ENCODE results near the gene ANKRD33B.
A peak's percentile ranks its signal among the peaks of the same experiment; 100 is the strongest.
"Not testable (repeated sequence)": the region's sequence is repeated elsewhere in the genome, so short reads cannot be mapped to it uniquely, and the experiment has no call there.

ANKRD33B gene

DNA sequence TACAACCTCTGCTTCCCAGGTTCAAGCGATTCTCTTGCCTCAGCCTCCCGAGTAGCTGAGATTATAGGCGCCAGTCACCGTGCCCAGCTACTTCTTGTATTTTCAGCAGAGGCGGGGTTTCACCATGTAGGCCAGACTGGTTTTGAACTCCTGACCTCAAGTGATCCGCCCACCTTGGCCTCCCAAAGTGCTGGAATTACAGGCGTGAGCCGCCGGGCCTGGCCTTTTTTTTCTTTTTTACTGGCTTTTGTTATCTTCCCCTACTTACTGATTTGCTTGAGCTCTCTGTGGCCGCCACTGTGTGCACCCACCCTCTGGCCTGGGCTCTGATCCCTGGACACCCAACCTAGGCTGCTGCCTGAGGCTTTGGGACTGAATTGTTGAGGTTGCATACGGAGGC lies 60.3 kb downstream of the ANKRD33B start:
- DNase-seq, result no peak

- DNase-seq, result no peak
Observed at GRCh38 chr5:10624679-10625078, 60.8 kb downstream of the ANKRD33B start.

DNA sequence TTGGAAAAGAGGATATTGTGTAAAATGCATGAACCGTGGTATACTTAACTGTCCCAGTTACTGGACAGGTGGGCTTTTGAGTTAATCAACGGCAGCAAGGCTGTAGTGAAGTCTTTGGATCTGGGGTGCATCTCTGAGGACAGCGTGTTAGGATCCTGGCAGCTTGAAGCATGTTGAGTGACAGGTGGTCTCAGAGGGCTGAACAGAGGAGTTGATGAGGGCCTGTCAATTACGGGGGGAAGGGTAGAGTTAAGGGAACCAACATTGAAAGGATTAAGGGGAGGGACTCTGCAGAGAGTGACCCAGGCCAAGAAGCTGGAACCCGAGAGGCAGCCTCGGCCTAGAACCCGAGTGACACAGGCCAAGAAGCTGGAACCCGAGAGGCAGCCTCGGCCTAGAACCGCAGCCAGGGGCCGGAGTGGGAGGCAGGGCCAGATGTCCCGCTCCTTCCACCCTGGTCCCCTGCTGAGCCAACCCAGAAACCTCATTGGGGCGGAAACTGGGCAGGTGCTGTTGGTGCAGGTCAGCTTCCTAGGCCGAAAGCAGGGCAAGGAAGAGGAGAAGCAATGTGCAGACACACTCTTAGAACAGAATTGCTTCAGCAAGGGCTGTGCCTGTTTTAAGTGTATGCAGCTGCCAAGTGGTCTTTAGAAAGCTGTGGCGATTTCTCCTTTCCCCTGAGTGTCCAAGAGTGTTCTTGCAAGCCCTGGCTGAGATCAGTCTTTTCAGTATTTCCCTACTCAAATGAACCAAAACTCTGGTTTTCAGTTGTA lies 62.0 kb downstream of the ANKRD33B start:
- no peak for DNase-seq

DNA sequence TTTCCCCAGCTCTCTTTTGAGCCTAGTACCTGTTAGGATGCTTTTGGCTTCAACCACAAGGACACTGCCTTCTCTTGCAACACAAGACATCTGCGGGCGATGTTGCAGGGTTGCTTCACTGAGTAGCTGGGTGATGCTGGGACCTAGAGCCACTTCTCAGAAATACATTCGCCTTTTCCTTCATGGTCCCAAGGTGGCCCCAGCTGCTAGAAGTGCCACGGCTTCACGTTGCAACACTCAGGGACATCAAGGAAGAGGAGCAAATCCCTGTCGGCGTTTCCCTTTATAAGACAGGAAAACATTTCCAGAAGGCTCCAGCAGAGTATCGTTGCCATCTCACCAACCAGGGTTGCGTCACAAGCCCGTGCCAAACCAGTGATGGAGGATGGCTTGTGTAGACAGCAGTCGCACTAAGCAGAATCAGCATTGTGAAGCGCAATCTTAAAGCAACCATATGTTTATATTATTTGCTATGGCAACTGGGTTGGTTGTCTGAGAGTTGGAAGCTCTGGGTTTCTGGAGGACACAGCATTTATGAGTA lies 62.7 kb downstream of the ANKRD33B start:
- no peak for DNase-seq

DNA sequence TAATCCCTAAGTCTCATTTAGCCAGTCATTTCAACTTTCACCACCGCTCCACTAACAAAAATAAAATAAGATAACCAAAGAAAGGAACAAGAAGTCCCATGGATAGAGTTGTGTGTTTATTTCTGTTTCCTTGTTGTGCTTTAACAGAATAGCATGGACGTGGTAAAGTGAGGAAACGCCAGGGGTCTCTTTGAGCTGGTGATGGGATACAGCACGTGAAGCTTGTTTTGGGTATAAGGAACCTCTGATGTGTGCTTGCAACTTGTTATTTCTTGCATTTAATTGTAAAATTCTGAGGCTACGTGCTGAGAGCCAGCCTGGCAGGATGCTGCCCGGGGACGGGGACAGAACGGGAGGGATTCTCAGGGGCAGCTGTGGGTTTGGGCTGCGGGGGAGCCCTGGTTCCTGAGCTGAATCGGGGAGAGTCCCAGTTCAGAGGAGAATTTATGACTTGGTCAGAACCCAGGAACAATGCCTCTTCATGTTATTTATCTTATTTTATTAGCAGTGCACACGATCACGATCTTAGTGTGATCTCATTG lies 63.4 kb downstream of the ANKRD33B start:
- DNase-seq, result no peak

DNA sequence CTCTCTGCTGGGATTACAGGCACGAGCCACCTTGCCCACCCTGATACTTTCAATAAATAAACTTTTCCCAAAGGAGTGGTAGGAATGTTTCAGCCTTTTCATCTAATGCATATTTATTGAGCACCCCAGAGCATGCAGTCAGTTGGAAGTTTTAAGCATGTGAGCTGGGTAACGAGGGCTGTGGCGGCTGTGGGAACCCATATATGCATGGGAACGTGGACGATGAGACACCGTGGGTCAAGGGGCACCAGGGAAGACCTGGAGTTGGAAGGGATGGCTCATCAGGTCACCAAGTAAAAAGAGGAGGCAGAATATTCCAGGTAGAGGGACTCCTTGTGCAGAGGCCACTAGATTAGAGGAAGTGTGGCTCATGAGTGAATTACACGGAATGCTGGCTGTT lies 64.7 kb downstream of the ANKRD33B start:
- no peak for DNase-seq

DNA sequence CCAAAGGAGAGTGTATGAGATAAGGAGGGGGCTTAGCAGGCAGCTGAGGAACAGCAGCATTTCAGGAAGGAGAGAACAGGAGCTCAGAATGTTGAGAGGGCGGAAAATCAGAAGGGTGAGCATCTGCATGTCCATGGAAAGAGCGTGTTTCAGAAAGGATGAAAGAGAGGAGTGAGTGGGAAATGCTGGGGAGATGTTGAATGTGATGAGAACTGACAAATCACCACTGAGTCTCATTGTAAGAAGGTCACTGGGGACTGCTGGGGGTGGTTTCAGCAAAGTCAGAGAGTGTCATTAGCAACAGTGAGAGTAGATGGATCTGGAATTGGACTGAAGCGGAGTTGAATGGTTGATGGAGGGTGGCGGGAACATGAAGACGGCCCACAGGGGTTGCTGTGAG lies 65.8 kb downstream of the ANKRD33B start:
- no peak for DNase-seq

- DNase-seq, result no peak
Observed at GRCh38 chr5:10630126-10630525, 66.3 kb downstream of the ANKRD33B start.

- not testable (repeated sequence) for DNase-seq
Observed at GRCh38 chr5:10630744-10631143, 66.9 kb downstream of the ANKRD33B start.

DNA sequence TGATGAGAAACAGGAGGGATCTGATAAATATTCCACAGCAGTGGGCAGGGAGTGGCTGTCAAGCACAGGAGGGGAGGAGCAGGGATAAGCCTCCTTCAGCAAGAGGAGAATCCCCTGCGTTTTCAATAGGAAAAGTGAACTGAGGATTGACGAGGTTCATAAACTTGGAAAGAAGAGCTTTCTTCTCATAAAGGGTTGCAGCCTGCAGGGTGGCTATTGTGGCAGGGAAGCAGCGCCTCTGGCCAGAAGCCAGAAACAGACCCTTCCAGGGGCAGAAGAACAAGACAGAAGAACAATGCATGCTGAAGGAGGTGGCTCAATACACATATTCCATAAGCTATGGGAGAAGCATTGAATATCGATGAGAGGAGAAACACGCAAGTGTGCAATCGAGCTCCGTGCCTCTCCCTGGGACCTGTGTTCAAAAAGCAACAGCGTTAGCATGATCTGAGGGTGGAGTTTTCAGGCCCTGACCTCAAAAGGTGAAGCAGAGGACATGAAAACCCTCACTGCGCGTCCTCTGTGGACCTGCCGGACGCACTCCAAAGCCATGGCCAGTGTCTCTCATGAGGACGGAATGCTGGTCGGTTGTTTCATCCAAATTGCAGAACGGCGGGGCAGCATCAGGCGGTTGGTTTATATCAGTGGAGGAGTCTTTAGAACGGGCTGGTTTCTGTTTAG lies 67.6 kb downstream of the ANKRD33B start:
- no peak for DNase-seq

DNA sequence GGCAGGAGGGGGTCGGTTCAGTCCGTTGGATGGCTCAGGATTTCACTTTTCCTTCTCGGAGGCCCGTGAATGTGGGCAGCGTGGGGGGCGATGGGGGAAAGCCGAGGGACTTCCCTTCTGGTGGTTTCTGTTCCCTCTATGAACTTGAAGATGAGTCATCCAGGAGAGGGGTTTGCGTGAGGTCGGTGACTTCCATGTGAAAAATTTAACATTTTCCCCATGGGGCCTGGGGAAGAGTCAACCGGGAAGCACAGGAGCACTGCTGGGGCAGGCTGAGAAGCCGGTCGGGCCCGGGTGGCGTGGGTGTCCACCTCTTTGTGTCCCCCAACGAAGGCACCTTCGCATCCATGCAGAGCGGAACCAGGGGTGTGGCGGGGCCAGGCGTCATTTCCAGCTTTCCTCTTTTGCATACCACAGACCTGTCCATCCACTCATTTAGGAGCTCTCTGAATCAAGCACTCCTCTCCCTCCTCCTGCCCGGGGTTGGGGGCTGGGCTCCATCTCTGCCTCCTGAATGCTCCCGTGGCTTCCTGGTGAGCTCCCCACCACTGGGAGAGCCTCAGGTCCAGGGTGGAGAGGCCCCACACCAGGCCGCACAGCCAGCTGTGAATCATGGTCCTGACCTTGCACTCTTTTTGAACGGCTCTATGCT lies 68.4 kb downstream of the ANKRD33B start:
- no peak for DNase-seq

GRCh38 chr5:10633271-10634049 lies 69.6 kb downstream of the ANKRD33B start:
- no peak for DNase-seq

DNA sequence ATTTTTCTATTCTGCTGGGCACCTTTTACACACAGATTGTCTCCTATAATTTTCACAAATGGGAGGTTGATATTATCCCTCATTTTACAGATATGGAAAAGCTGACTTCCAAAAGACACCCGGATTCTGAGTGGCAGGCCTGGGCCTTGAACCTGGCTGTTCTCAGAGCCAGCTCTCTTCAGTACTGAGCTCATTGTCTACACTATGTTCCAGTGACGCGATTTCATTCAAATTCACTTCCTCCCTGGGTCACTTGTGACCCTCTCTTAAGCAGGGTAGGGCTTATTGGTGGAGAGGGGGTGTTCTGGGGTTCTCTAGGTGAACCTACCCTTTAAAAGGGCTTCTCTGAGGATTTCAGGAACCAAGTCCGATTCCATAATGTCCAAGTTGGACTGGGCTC lies 70.2 kb downstream of the ANKRD33B start:
- no peak for DNase-seq

- no peak for DNase-seq
Observed at GRCh38 chr5:10634562-10634961, 70.7 kb downstream of the ANKRD33B start.

DNA sequence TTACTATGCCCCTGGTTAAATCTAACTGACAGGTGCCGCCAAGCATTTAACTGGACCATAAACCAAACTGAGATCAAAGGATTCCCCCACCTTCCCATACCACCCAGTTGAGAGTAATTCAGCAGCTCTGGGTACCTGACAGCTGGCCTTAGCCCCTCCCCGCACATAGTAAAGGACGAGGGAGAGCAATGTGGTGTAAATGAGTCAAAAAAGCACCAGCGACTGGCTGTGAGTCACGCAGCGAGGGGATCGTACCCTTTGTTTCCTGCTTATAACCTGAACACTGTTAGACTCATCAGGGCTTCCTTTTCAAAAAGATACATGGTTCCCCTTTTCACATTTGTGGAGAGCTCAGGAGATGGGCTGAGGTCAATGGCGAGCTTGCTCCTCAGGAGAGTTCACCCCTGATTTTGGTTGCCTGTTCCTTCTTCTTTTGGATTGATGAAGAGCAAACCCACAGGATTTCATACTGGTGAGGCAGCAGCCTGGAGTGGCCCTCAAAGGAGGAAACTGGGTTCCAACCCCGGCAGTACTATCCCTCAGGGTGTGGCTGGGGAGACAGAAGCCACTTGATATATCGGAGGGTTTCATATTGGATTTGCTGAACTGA lies 71.5 kb downstream of the ANKRD33B start:
- DNase-seq, result peak; percentile 51

DNA sequence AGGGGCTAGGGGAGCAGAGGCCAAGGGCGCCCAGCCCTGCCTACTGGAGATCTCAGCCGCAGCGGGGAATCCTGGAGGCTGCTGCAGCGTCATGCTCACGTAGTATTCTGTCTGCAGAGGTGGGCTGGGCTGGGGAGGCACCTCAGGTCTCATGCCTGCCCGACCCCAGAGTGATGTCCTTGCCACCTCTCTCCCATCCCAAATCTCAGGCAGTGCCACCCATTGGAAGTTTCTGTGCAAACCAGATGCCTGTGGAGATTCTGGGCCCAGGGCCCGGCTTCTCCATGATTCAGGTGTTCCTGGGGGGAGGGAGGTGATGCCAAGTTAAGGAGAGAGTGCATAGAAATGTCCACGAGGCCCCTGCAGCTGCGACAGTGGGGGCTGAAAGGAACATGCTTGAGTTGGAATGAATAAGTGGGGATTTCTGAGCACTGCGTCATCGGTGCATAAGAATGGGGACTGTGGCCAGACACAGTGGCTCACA lies 72.0 kb downstream of the ANKRD33B start:
- DNase-seq, result no peak

- DNase-seq, result no peak
Observed at GRCh38 chr5:10636363-10637142, 72.7 kb downstream of the ANKRD33B start.

- no peak for DNase-seq
Observed at GRCh38 chr5:10637944-10638343, 74.1 kb downstream of the ANKRD33B start.

DNA sequence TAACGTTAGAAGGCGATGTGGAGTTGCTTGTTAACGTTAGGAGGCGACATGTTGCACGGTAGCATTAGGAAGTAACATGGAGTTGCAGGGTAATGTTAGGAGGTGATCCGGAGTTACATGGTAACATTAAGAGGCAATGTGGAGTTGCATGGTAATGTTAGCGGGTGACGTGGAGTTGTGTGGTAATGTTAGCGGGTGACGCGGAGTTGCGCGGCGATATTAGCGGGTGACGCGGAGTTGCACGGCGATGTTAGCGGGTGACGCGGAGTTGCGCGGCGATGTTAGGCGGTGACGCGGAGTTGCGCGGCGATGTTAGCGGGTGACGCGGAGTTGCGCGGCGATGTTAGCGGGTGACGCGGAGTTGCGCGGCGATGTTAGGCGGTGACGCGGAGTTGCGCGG lies 74.9 kb downstream of the ANKRD33B start:
- not testable (repeated sequence) for DNase-seq

DNA sequence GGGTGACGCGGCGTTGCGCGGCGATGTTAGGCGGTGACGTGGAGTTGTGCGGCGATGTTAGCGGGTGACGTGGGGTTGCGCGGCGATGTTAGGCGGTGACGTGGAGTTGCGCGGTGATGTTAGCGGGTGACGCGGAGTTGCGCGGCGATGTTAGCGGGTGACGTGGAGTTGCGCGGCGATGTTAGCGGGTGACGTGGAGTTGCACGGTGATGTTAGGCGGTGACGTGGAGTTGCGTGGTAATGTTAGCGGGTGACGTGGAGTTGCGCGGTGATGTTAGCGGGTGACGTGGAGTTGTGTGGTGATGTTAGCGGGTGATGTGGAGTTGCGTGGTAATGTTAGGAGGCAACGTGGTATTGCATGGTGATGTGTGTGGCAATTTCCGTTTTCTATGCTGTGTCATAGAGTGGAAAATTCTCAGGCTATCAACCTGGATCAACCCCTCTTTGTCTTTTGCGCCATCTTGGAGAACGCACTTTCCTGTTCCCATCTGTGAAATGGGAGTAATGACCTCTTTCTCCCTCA lies 76.0 kb downstream of the ANKRD33B start:
- no peak for DNase-seq

DNA sequence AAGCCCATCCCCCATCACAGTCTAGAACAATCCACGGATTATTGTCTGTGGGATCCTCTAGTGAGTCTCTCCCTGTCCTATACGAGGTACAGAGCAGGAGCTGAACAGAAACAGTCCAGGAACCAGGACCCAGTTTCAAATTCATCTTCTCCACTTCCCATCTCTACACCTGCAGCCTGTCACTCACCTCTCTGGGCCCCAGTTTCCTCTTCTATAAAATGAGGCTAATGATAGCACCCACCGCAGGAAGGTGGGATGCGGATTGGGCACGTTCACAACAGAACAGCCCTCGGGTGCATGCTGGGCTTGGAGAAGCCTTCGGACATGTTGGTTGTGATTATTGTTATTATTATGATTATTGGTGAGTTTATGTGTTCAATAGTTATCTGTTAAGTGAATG lies 78.5 kb downstream of the ANKRD33B start:
- DNase-seq, result no peak

Data from NCI-H226 (cell line).